ENCODE data around the gene DUOX2.
"Not testable (repeated sequence)": the region's sequence is repeated elsewhere in the genome, so short reads cannot be mapped to it uniquely, and the experiment has no call there.

DUOX2 gene

GRCh38 chr15:45100884-45101625 lies 12.9 kb downstream of the DUOX2 start:
- no peak for DNase-seq (ENCODE audit: low spot score)

- DNase-seq (ENCODE audit: low spot score) = no peak
Measured at GRCh38 chr15:45099549-45100165, 14.3 kb downstream of the DUOX2 start.

- no peak for DNase-seq (ENCODE audit: low spot score)
Measured at GRCh38 chr15:45097466-45097865, 16.5 kb downstream of the DUOX2 start.

GRCh38 chr15:45095661-45096060 lies 18.3 kb downstream of the DUOX2 start:
- DNase-seq (ENCODE audit: low spot score) = no peak

GRCh38 chr15:45094358-45094730 lies 19.6 kb downstream of the DUOX2 start:
- DNase-seq (ENCODE audit: low spot score) = no peak

- DNase-seq (ENCODE audit: low spot score) = no peak
Measured at GRCh38 chr15:45093622-45094357, 20.2 kb downstream of the DUOX2 start.

GRCh38 chr15:45093013-45093412 lies 21.0 kb downstream of the DUOX2 start:
- DNase-seq (ENCODE audit: low spot score) = no peak

- DNase-seq (ENCODE audit: low spot score) = no peak
Measured at GRCh38 chr15:45091576-45091975, 22.4 kb downstream of the DUOX2 start.

GRCh38 chr15:45091161-45091560 lies 22.8 kb downstream of the DUOX2 start:
- DNase-seq (ENCODE audit: low spot score) = no peak

GRCh38 chr15:45089712-45090373 lies 24.1 kb downstream of the DUOX2 start:
- no peak for DNase-seq (ENCODE audit: low spot score)

GRCh38 chr15:45088801-45089711 lies 24.9 kb downstream of the DUOX2 start:
- DNase-seq (ENCODE audit: low spot score) = no peak

GRCh38 chr15:45087513-45087912 lies 26.5 kb downstream of the DUOX2 start:
- no peak for DNase-seq (ENCODE audit: low spot score)

GRCh38 chr15:45084163-45084562 lies 29.8 kb downstream of the DUOX2 start:
- DNase-seq (ENCODE audit: low spot score) = no peak

GRCh38 chr15:45083223-45083622 lies 30.7 kb downstream of the DUOX2 start:
- no peak for DNase-seq (ENCODE audit: low spot score)

- DNase-seq (ENCODE audit: low spot score) = not testable (repeated sequence)
Measured at GRCh38 chr15:45082412-45082811, 31.6 kb downstream of the DUOX2 start.

GRCh38 chr15:45080593-45080992 lies 33.4 kb downstream of the DUOX2 start:
- DNase-seq (ENCODE audit: low spot score) = not testable (repeated sequence)

GRCh38 chr15:45079628-45080246 lies 34.2 kb downstream of the DUOX2 start:
- not testable (repeated sequence) for DNase-seq (ENCODE audit: low spot score)

GRCh38 chr15:45079201-45079600 lies 34.8 kb downstream of the DUOX2 start:
- DNase-seq (ENCODE audit: low spot score) = not testable (repeated sequence)

GRCh38 chr15:45077391-45077790 lies 36.6 kb downstream of the DUOX2 start:
- DNase-seq (ENCODE audit: low spot score) = not testable (repeated sequence)

GRCh38 chr15:45075440-45076320 lies 38.3 kb downstream of the DUOX2 start:
- not testable (repeated sequence) for DNase-seq (ENCODE audit: low spot score)

Data from SW480 (cell line).